Epithelial cell of prostate (primary cell): ENCODE measurements around the gene S100A12.
"Not testable (repeated sequence)": the region's sequence is repeated elsewhere in the genome, so short reads cannot be mapped to it uniquely, and the experiment has no call there.

Experiments
- DNase-seq: peaks from one replicate; pipeline ENCODE4 v3.0.0-alpha.2; 2011; ENCODE audit warnings: low read depth, low spot score
- H3K27ac ChIP-seq: fragments of 450-650 bp; 2 replicates; pipeline ENCODE4 v1.5.1; 2017; ENCODE audit warnings: mild to moderate bottlenecking

S100A12 gene

GRCh38 chr1:153375511-153375910 lies at the start of gene S100A12:
TSS of gene S100A12 (minus strand) at chr1:153375621. CDS start at chr1:153374592, 1,029 bp downstream.
- peak within 1 kb of the TSS; percentile 37 for H3K27ac ChIP-seq
- DNase-seq: peak; percentile 77

- no peak overlapping the region for H3K27ac ChIP-seq
- no peak for DNase-seq
Measured at GRCh38 chr1:153422450-153423068, 47.1 kb upstream of the S100A12 start.

- H3K27ac ChIP-seq: no peak overlapping the region
- DNase-seq: no peak
Measured at GRCh38 chr1:153420306-153420705, 44.9 kb upstream of the S100A12 start.

GRCh38 chr1:153419436-153419793 lies 44.0 kb upstream of the S100A12 start:
- DNase-seq, H3K27ac ChIP-seq: not testable (repeated sequence)

GRCh38 chr1:153418758-153419435 lies 43.5 kb upstream of the S100A12 start:
- H3K27ac ChIP-seq, DNase-seq: not testable (repeated sequence)

- H3K27ac ChIP-seq: no peak overlapping the region
- no peak for DNase-seq
Measured at GRCh38 chr1:153417136-153417888, 41.9 kb upstream of the S100A12 start.

GRCh38 chr1:153415850-153416570 lies 40.6 kb upstream of the S100A12 start, which contains the start of gene S100A7A:
TSS of gene S100A7A (plus strand) at chr1:153416520. CDS start at chr1:153418083, 1,563 bp downstream.
- DNase-seq: no peak
- no peak within 1 kb of the TSS for H3K27ac ChIP-seq

- not testable (repeated sequence) for H3K27ac ChIP-seq, DNase-seq
Measured at GRCh38 chr1:153413961-153414360, 38.5 kb upstream of the S100A12 start.

- not testable (repeated sequence) for H3K27ac ChIP-seq, DNase-seq
Measured at GRCh38 chr1:153407274-153407673, 31.9 kb upstream of the S100A12 start.

GRCh38 chr1:153405825-153406599 lies 30.6 kb upstream of the S100A12 start:
- DNase-seq: not testable (repeated sequence)

GRCh38 chr1:153404768-153405167 lies 29.3 kb upstream of the S100A12 start:
- no peak overlapping the region for H3K27ac ChIP-seq

More at GRCh38 chr1:153405825-153406599, 30.6 kb upstream of the S100A12 start:
- not testable (repeated sequence) for H3K27ac ChIP-seq

GRCh38 chr1:153404086-153404635 lies 28.7 kb upstream of the S100A12 start:
- DNase-seq: no peak
- H3K27ac ChIP-seq: no peak overlapping the region

More at GRCh38 chr1:153404768-153405167, 29.3 kb upstream of the S100A12 start:
- no peak for DNase-seq

GRCh38 chr1:153403421-153404085 lies 28.1 kb upstream of the S100A12 start:
- DNase-seq: no peak
- no peak overlapping the region for H3K27ac ChIP-seq

- no peak overlapping the region for H3K27ac ChIP-seq
- no peak for DNase-seq
Measured at GRCh38 chr1:153402226-153402625, 26.8 kb upstream of the S100A12 start.

- no peak for DNase-seq
- no peak overlapping the region for H3K27ac ChIP-seq
Measured at GRCh38 chr1:153401461-153401860, 26.0 kb upstream of the S100A12 start.

GRCh38 chr1:153400244-153400643 lies 24.8 kb upstream of the S100A12 start:
- no peak overlapping the region for H3K27ac ChIP-seq
- no peak for DNase-seq

GRCh38 chr1:153399401-153400055 lies 24.1 kb upstream of the S100A12 start:
- no peak overlapping the region for H3K27ac ChIP-seq
- no peak for DNase-seq

GRCh38 chr1:153397924-153398651 lies 22.7 kb upstream of the S100A12 start:
- H3K27ac ChIP-seq: no peak overlapping the region
- DNase-seq: no peak
